SU-DHL-6 (cell line): Measurements from ENCODE around the gene ATF3.

ENCODE experiments used
- H2AFZ ChIP-seq: fragments of 200-600 bp; sonication (generic); 2 replicates; pipeline ENCODE4 v1.6.1; 2014; ENCODE audit warnings: low read depth, mild to moderate bottlenecking, moderate library complexity, mixed read lengths, antibody characterized with exemption, low read length; ENCODE audit not compliant: severe bottlenecking
- H3F3A ChIP-seq: fragments of 200-600 bp; shearing (Covaris generic); 2 replicates; pipeline ENCODE4 v1.6.0; 2016; ENCODE audit warnings: antibody characterized with exemption, mild to moderate bottlenecking; ENCODE audit not compliant: insufficient read depth
- H3K27ac ChIP-seq: fragments of 200-600 bp; sonication (generic); 2 replicates; pipeline ENCODE4 v1.5.1; 2016; ENCODE audit warnings: low read depth, mild to moderate bottlenecking, low read length, moderate library complexity, mixed read lengths
- H3K27me3 ChIP-seq: fragments of 200-600 bp; sonication (generic), shearing (Covaris generic); 2 replicates; pipeline ENCODE4 v1.6.0; 2014; ENCODE audit warnings: mild to moderate bottlenecking, low read length
- H3K36me3 ChIP-seq: fragments of 200-600 bp; sonication (generic); 2 replicates; pipeline ENCODE4 v1.6.1; 2014; ENCODE audit warnings: mild to moderate bottlenecking, low read length, mixed read lengths
- H3K4me2 ChIP-seq: fragments of 300-600, 200-600 bp; shearing (Covaris generic), sonication (generic); 2 replicates; pipeline ENCODE4 v1.6.0; 2014; ENCODE audit warnings: low read length, low read depth, mild to moderate bottlenecking; ENCODE audit not compliant: poor library complexity, severe bottlenecking
- H3K4me3 ChIP-seq: fragments of 200-600 bp; sonication (generic); 2 replicates; pipeline ENCODE4 v1.5.1; 2014; ENCODE audit warnings: antibody characterized with exemption, low read length, mild to moderate bottlenecking, mixed read lengths; ENCODE audit not compliant: insufficient read depth, poor library complexity, severe bottlenecking
- H3K79me2 ChIP-seq: fragments of 200-600 bp; sonication (generic); 2 replicates; pipeline ENCODE4 v1.6.1; 2014; ENCODE audit warnings: mild to moderate bottlenecking, low read length, moderate library complexity; ENCODE audit not compliant: insufficient read depth
- H3K9ac ChIP-seq: fragments of 200-600 bp; sonication (generic); 2 replicates; pipeline ENCODE4 v1.7.0; 2014; ENCODE audit warnings: mild to moderate bottlenecking, low read length
- H3K9me2 ChIP-seq: fragments of 200-600 bp; sonication (generic); replicated peaks from 2 replicates; pipeline ENCODE4 v1.6.1; 2014; ENCODE audit warnings: low read length; ENCODE audit not compliant: insufficient read depth
- H3K9me3 ChIP-seq: fragments of 200-600 bp; sonication (generic); 2 replicates; pipeline ENCODE4 v1.6.1; 2014; ENCODE audit warnings: low read length, mixed read lengths; ENCODE audit not compliant: insufficient read depth
- H4K20me1 ChIP-seq: fragments of 200-600 bp; sonication (generic); 2 replicates; pipeline ENCODE4 v1.6.1; 2014; ENCODE audit warnings: low read depth, mild to moderate bottlenecking, antibody characterized with exemption, low read length, moderate library complexity, mixed read lengths
- EZH2phosphoT487 ChIP-seq: fragments of 200-600 bp; sonication (generic), shearing (Covaris generic); conservative IDR thresholded peaks from 2 replicates; pipeline ENCODE4 v1.6.1; 2018; ENCODE audit warnings: mild to moderate bottlenecking, antibody characterized with exemption, low read length, moderate library complexity, mixed read lengths
- TF ChIP-seq, protein P1 (sequence below): fragments of 200-600 bp; sonication (generic); IDR thresholded peaks from one replicate; pipeline ENCODE4 v1.5.1; 2017; ENCODE audit warnings: antibody characterized with exemption, mild to moderate bottlenecking, low read length, moderate library complexity; ENCODE audit not compliant: insufficient read depth, poor library complexity, severe bottlenecking

ATF3 gene

DNA sequence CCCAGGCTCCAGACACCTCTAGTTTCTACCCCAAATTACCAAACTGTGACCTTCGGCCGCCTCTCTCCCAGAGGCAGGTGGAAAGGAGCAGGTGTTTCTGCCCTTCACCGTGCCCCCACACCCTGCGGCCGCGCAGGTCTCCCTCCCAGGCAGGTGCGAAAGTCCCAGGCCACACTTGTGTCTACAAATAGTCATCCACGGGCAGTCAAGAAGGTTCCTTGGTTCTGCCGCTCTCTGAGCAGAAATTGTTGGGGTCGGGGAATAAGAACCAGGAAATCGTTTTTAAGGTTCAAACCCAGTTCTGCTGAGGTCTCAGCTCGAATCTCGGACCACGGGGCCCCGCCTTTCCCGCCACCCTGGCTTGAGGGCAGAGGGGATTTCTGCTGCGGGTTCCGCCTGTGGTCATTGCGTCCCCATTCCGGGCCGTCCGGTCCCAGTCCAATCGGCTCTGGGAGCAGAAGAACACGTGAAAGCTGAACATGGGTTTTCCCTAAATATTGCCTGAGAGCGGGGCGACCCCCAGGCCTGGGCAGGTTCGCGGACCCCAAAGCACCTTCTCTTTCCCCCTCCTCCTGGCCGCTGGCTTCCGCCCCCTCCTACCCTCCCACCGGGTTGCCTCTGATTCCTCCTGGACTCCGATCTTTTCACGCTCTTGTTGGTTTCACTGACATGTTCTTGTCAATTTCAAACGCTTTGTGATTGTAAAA is 1.2 kb upstream of the ATF3 start:
- Histone ChIP-seq H3K4me3 (peak overlapping the region; percentile 60), H3K9me3 (no peaks in the 10 kb centered on the region), H3K79me2 (no peaks in the 10 kb centered on the region), H2AFZ (peak overlapping the region; percentile 83), H3F3A (no peaks in the 10 kb centered on the region), H3K4me2 (peak overlapping the region; percentile 88), H4K20me1 (no peaks in the 10 kb centered on the region), H3K36me3 (no peaks in the 10 kb centered on the region), H3K27ac (no peak overlapping the region), H3K9ac (peak overlapping the region; percentile 51), H3K27me3 (no peaks in the 10 kb centered on the region; the same call in 1 of the 2 replicates), H3K9me2 (no peaks in the 10 kb centered on the region)
- no peak for TF ChIP-seq EZH2phosphoT487
- TF ChIP-seq, protein P1, sequence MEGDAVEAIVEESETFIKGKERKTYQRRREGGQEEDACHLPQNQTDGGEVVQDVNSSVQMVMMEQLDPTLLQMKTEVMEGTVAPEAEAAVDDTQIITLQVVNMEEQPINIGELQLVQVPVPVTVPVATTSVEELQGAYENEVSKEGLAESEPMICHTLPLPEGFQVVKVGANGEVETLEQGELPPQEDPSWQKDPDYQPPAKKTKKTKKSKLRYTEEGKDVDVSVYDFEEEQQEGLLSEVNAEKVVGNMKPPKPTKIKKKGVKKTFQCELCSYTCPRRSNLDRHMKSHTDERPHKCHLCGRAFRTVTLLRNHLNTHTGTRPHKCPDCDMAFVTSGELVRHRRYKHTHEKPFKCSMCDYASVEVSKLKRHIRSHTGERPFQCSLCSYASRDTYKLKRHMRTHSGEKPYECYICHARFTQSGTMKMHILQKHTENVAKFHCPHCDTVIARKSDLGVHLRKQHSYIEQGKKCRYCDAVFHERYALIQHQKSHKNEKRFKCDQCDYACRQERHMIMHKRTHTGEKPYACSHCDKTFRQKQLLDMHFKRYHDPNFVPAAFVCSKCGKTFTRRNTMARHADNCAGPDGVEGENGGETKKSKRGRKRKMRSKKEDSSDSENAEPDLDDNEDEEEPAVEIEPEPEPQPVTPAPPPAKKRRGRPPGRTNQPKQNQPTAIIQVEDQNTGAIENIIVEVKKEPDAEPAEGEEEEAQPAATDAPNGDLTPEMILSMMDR = no peak

DNA sequence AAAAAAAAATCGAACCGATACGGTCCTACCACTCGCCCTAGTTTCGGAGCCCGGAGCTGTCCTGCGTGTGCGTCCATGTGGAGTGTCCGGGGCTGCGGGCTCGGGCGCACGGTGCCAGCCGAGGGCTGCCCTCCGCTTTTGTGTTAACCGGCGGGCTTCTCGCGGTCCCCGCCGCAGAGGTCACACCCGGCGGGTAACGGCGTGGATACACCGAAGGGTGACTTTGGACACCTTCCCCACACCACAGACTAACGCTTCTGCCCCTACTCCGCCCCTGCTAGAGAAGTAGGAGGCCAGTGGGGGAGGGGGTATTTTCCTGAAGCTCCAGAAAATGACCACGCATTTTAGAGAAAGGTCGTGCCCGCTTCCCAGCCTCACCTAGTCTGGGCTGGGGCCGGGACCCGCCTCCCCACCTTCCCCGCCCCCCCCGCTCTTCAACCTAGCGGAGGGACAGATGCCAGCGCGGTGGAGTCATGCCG is 609 bp upstream of the ATF3 start:
- Histone ChIP-seq H4K20me1 (no peaks in the 10 kb centered on the region), H3K4me2 (peak overlapping the region; percentile 88), H3K27ac (no peak overlapping the region), H3K9me2 (no peaks in the 10 kb centered on the region), H3K36me3 (no peaks in the 10 kb centered on the region), H3F3A (no peaks in the 10 kb centered on the region), H2AFZ (peak overlapping the region; percentile 83), H3K27me3 (no peaks in the 10 kb centered on the region; the same call in 1 of the 2 replicates), H3K9me3 (no peaks in the 10 kb centered on the region), H3K4me3 (peak overlapping the region; percentile 60), H3K79me2 (no peaks in the 10 kb centered on the region), H3K9ac (peak overlapping the region; percentile 51)
- TF ChIP-seq EZH2phosphoT487 = no peak
- TF ChIP-seq, protein P1 = no peak

DNA sequence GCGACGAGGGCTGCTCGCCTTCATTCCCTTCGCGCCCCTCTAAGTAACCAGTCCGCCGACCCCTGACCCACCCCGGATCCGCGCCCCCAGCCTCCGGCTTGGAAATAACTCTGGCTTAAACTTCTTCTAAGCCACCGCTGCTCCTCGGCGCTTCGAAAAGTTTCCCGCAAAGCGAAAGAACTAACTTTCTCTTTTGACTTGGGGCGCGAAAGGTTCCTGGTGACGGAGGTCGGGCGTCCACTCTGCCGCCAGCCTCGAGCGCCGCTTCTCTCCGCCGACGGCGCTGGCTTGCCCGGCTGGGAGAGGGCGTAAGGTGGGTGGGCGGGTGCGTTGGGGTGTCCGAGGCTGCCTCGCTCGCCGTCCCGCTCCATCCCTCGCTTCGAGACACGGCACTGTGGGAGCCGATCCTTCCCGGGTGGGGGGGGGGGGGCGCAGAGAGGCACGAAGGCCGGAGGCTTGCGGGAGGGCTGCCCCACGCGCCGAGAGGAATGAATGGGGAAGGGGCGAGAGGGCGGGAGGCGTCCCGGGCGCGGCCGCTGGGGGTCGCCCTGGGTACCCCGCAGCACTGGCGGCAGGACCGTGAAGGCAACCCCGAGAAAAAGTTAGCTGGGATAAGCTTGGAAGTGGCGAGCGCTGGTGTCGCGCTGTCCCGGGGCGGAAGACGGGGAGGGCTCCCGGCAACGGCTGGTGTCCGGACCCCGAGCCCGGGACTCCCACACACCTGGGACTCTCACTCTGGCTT is 569 bp downstream of the ATF3 start:
- Histone ChIP-seq H3K27me3 (no peaks in the 10 kb centered on the region; the same call in 1 of the 2 replicates), H3K9ac (peak overlapping the region; percentile 51), H2AFZ (peak overlapping the region; percentile 83), H3K9me3 (no peaks in the 10 kb centered on the region), H3K36me3 (no peaks in the 10 kb centered on the region), H3K9me2 (no peaks in the 10 kb centered on the region), H3K27ac (no peak overlapping the region), H3K4me2 (peak overlapping the region; percentile 88), H3F3A (no peaks in the 10 kb centered on the region), H3K4me3 (peak overlapping the region; percentile 60), H4K20me1 (no peaks in the 10 kb centered on the region), H3K79me2 (no peaks in the 10 kb centered on the region)
- TF ChIP-seq EZH2phosphoT487 = no peak
- TF ChIP-seq, protein P1 = peak; percentile 53
